ENCODE data around the gene ACTG2.

ACTG2 gene

GRCh38 chr2:73892631-73893329 is at the start of gene ACTG2:
ACTG2 (plus strand) TSS chr2:73893008; CDS start chr2:73901312, 8,304 bp downstream.
- no peak for DNase-seq
- no peak within 1 kb of the TSS for H3K4me3 ChIP-seq (ENCODE audit: low read length)
- no peaks in the 10 kb centered on the region for H3K4me1 ChIP-seq (ENCODE audit: low read length)
- no peak within 1 kb of the TSS for H3K4me2 ChIP-seq (ENCODE audit: low read depth, low read length)
- no peaks in the 10 kb centered on the region for H4K20me1 ChIP-seq (ENCODE audit: insufficient read depth, low read length)
- H3K79me2 ChIP-seq (ENCODE audit: low read length): no peaks in the 10 kb centered on the region
- H3K36me3 ChIP-seq (replicated peaks; ENCODE audit: insufficient read depth, low read length): no peaks in the 10 kb centered on the region
- H3F3A ChIP-seq (ENCODE audit: insufficient read depth, low read length): no peaks in the 10 kb centered on the region
- no peaks in the 10 kb centered on the region for H3K27me3 ChIP-seq (replicated peaks; ENCODE audit: insufficient read depth, low read length)
- H3K9ac ChIP-seq (ENCODE audit: low read length): no peak within 1 kb of the TSS
- no peak for TF ChIP-seq EZH2 (optimal IDR thresholded peaks at IDR 0.05; ENCODE audit: low read depth, low read length)
- no peak for TF ChIP-seq EZH2phosphoT487 (IDR thresholded peaks at IDR 0.05; ENCODE audit: low read length)
- no peak for TF ChIP-seq CTCF (IDR thresholded peaks at IDR 0.05; ENCODE audit: low read length)
- H3K9me2 ChIP-seq (replicated peaks; ENCODE audit: insufficient read depth, low read length): no peaks in the 10 kb centered on the region
- H3K9me3 ChIP-seq (replicated peaks; ENCODE audit: insufficient read depth, low read length): no peaks in the 10 kb centered on the region
- H3K27ac ChIP-seq (ENCODE audit: low read length): no peak within 1 kb of the TSS
- H2AFZ ChIP-seq (ENCODE audit: low read length): no peak within 1 kb of the TSS

GRCh38 chr2:73844087-73844486 is 48.7 kb upstream of the ACTG2 start:
- Histone ChIP-seq H3F3A (ENCODE audit: insufficient read depth, low read length) (no peaks in the 10 kb centered on the region; the same call in 1 of the 2 replicates), H3K79me2 (ENCODE audit: low read length) (peaks cover 19% of the 10 kb centered on the region), H3K27me3 (replicated peaks; ENCODE audit: insufficient read depth, low read length) (no peaks in the 10 kb centered on the region), H2AFZ (ENCODE audit: low read length) (no peak overlapping the region), H3K9me3 (replicated peaks; ENCODE audit: insufficient read depth, low read length) (no peaks in the 10 kb centered on the region), H3K4me1 (ENCODE audit: low read length) (no peaks in the 10 kb centered on the region), H3K36me3 (replicated peaks; ENCODE audit: insufficient read depth, low read length) (no peaks in the 10 kb centered on the region), H3K27ac (ENCODE audit: low read length) (no peak overlapping the region), H3K4me3 (ENCODE audit: low read length) (no peak overlapping the region), H4K20me1 (ENCODE audit: insufficient read depth, low read length) (no peaks in the 10 kb centered on the region), H3K9ac (ENCODE audit: low read length) (no peak overlapping the region), H3K9me2 (replicated peaks; ENCODE audit: insufficient read depth, low read length) (no peaks in the 10 kb centered on the region), H3K4me2 (ENCODE audit: low read depth, low read length) (no peak overlapping the region)
- DNase-seq: no peak
- TF ChIP-seq EZH2 (optimal IDR thresholded peaks at IDR 0.05; ENCODE audit: low read depth, low read length): no peak
- no peak for TF ChIP-seq EZH2phosphoT487 (IDR thresholded peaks at IDR 0.05; ENCODE audit: low read length)
- no peak for TF ChIP-seq CTCF (IDR thresholded peaks at IDR 0.05; ENCODE audit: low read length)

- no peaks in the 10 kb centered on the region for H3F3A ChIP-seq (ENCODE audit: insufficient read depth, low read length)
- H4K20me1 ChIP-seq (ENCODE audit: insufficient read depth, low read length): no peaks in the 10 kb centered on the region
- no peak overlapping the region for H3K4me2 ChIP-seq (ENCODE audit: low read depth, low read length)
- H3K9me3 ChIP-seq (replicated peaks; ENCODE audit: insufficient read depth, low read length): no peaks in the 10 kb centered on the region
- no peak overlapping the region for H3K9ac ChIP-seq (ENCODE audit: low read length)
- H3K79me2 ChIP-seq (ENCODE audit: low read length): no peaks in the 10 kb centered on the region
- peaks cover 6% of the 10 kb centered on the region; the same call in 1 of the 2 replicates for H3K4me1 ChIP-seq (ENCODE audit: low read length)
- no peak for TF ChIP-seq EZH2phosphoT487 (IDR thresholded peaks at IDR 0.05; ENCODE audit: low read length)
- TF ChIP-seq CTCF (IDR thresholded peaks at IDR 0.05; ENCODE audit: low read length): no peak
- TF ChIP-seq EZH2 (optimal IDR thresholded peaks at IDR 0.05; ENCODE audit: low read depth, low read length): no peak
- DNase-seq: no peak
- H3K4me3 ChIP-seq (ENCODE audit: low read length): no peak overlapping the region
- no peak overlapping the region for H3K27ac ChIP-seq (ENCODE audit: low read length)
- no peak overlapping the region for H2AFZ ChIP-seq (ENCODE audit: low read length)
- H3K36me3 ChIP-seq (replicated peaks; ENCODE audit: insufficient read depth, low read length): 0 out of 2 replicates have a peak, but pooled peaks cover 3% of the 10 kb centered on the region
- no peaks in the 10 kb centered on the region for H3K9me2 ChIP-seq (replicated peaks; ENCODE audit: insufficient read depth, low read length)
- H3K27me3 ChIP-seq (replicated peaks; ENCODE audit: insufficient read depth, low read length): no peaks in the 10 kb centered on the region
Measured at GRCh38 chr2:73850009-73850408, 42.8 kb upstream of the ACTG2 start.

All from MM.1S (cell line).